A673 (cell line): ENCODE data around the gene CLASRP. TPM values are rescaled to one million over a fixed set of nuclear protein-coding genes. Genes with fewer than 3 reads are reported as not detected.

Source experiments
- BruUV-seq: library from RNA; stranded (reverse); fragments of 400-500 nt; replicated peaks from 2 replicates; lab custom pipeline; 2021; lab: Mats Ljungman, UMichigan
- CTCF ChIA-PET: fragments of 300-600 bp; sonication (Branson Sonifier 250); formaldehyde crosslinking; loops from one replicate; lab custom pipeline; 2022; ENCODE audit warnings: antibody characterized with exemption; lab: Charles Lee
- POLR2A ChIA-PET: fragments of 300-600 bp; sonication (Branson Sonifier 250); formaldehyde crosslinking; loops from one replicate; lab custom pipeline; 2022; ENCODE audit warnings: antibody characterized with exemption; ENCODE audit not compliant: low non-redundant PET; lab: Charles Lee
- DNase-seq: peaks from one replicate; pipeline ENCODE4 v3.0.0-alpha.2; 2015; ENCODE audit warnings: low spot score
- H3K27ac ChIP-seq: fragments of 200-600 bp; sonication (generic); 2 replicates; pipeline ENCODE4 v1.5.1; 2016; ENCODE audit warnings: mixed run types, low read depth, mild to moderate bottlenecking, mixed read lengths, antibody characterized with exemption, low read length; ENCODE audit not compliant: poor library complexity, severe bottlenecking
- H3K27me3 ChIP-seq: fragments of 200-600 bp; sonication (generic); replicated peaks from 2 replicates; pipeline ENCODE4 v1.6.1; 2017; ENCODE audit warnings: mixed run types, low read depth, mild to moderate bottlenecking, mixed read lengths, antibody characterized with exemption, low read length; ENCODE audit not compliant: insufficient read depth, poor library complexity
- H3K36me3 ChIP-seq: fragments of 200-600 bp; sonication (generic); 2 replicates; pipeline ENCODE4 v1.6.1; 2016; ENCODE audit warnings: mixed run types, mild to moderate bottlenecking, mixed read lengths, antibody characterized with exemption, low read length; ENCODE audit not compliant: insufficient read depth, poor library complexity, severe bottlenecking
- H3K4me1 ChIP-seq: fragments of 200-600 bp; sonication (generic); 2 replicates; pipeline ENCODE4 v1.6.1; 2017; ENCODE audit warnings: mixed run types, mild to moderate bottlenecking, mixed read lengths, antibody characterized with exemption, low read length; ENCODE audit not compliant: insufficient read depth, poor library complexity, severe bottlenecking
- H3K4me3 ChIP-seq: fragments of 200-600 bp; sonication (generic); 2 replicates; pipeline ENCODE4 v1.5.1; 2016; ENCODE audit warnings: low read depth, mixed run types, mild to moderate bottlenecking, mixed read lengths, low read length; ENCODE audit not compliant: poor library complexity, severe bottlenecking
- H3K9me3 ChIP-seq: fragments of 200-600 bp; sonication (generic); 2 replicates; pipeline ENCODE4 v1.6.1; 2016; ENCODE audit warnings: mixed run types, low read depth, mild to moderate bottlenecking, mixed read lengths, antibody characterized with exemption, low read length; ENCODE audit not compliant: poor library complexity, severe bottlenecking
- CTCF ChIP-seq: fragments of 300-800, 200-600 bp; sonication (generic); conservative IDR thresholded peaks from 2 replicates; pipeline ENCODE4 v1.5.1; 2017; ENCODE audit warnings: low read depth, mild to moderate bottlenecking, antibody characterized with exemption, low read length, moderate library complexity, mixed read lengths
- EZH2 ChIP-seq: fragments of 200-600 bp; sonication (generic); IDR thresholded peaks from 2 replicates; pipeline ENCODE4 v1.6.1; 2017; ENCODE audit warnings: borderline replicate concordance, low read depth, mild to moderate bottlenecking, mixed read lengths, antibody characterized with exemption, low read length; ENCODE audit not compliant: poor library complexity, severe bottlenecking
- intact Hi-C: fragments of 100-400 bp; cut with micrococcal nuclease; formaldehyde crosslinking; loops from one replicate; pipeline ENCODE4 v1.10.0; 2022; ENCODE audit not compliant: unreplicated experiment
- total RNA-seq: library from RNA; stranded (reverse); gene quantifications from 2 replicates; pipeline ENCODE4 v1.2.3, GENCODE V29; 2021

CLASRP gene
- total RNA-seq, 1 experiment from 2014 or later, result 104 TPM

GRCh38 chr19:45046355-45046754 is 7.5 kb downstream of the CLASRP start:
- Histone ChIP-seq H3K36me3 (peaks cover 45% of the 10 kb centered on the region), H3K4me1 (no peaks in the 10 kb centered on the region), H3K4me3 (no peak overlapping the region), H3K9me3 (no peaks in the 10 kb centered on the region), H3K27ac (no peak overlapping the region), H3K27me3 (no peaks in the 10 kb centered on the region)
- CTCF ChIA-PET, result no interaction called here
- POLR2A ChIA-PET, result no interaction called here
- no peak for DNase-seq
- TF ChIP-seq EZH2 (no peak), CTCF (no peak)
- intact Hi-C loops, result no loop called here
- BruUV-seq, result no TSS peak

- H3K36me3 ChIP-seq, result peaks cover 40% of the 10 kb centered on the region
These were observed 8.4 kb downstream of the CLASRP start for GRCh38 chr19:45047188-45047797.

GRCh38 chr19:45049073-45049736 is 10.4 kb downstream of the CLASRP start:
- ChIA-PET CTCF (no interaction called here), POLR2A (interaction anchor here (0.6 kb wide), 1 partner anchor 29 kb away, joined by 5 read pairs; no protein-coding TSS in a partner anchor)
- Histone ChIP-seq H3K9me3 (no peaks in the 10 kb centered on the region), H3K4me1 (no peaks in the 10 kb centered on the region), H3K27ac (peak overlapping the region; percentile 57), H3K36me3 (peaks cover 39% of the 10 kb centered on the region), H3K27me3 (no peaks in the 10 kb centered on the region), H3K4me3 (no peak overlapping the region)
- TF ChIP-seq EZH2, result no peak
- no peak for TF ChIP-seq CTCF
- no peak for DNase-seq
- no TSS peak for BruUV-seq
- intact Hi-C loops, result no loop called here

More at GRCh38 chr19:45047188-45047797, 8.4 kb downstream of the CLASRP start:
- no TSS peak for BruUV-seq
- ChIA-PET CTCF (no interaction called here), POLR2A (no interaction called here)
- H3K27me3 ChIP-seq, result no peaks in the 10 kb centered on the region
- DNase-seq, result no peak
- no peak overlapping the region for H3K27ac ChIP-seq
- TF ChIP-seq EZH2 (no peak), CTCF (no peak)
- H3K4me3 ChIP-seq, result no peak overlapping the region
- intact Hi-C loops, result no loop called here
- H3K4me1 ChIP-seq, result no peaks in the 10 kb centered on the region
- no peaks in the 10 kb centered on the region for H3K9me3 ChIP-seq
